H1 (cell line): ENCODE results near the gene WDR89. TPM values are rescaled to one million over a fixed set of nuclear protein-coding genes. Genes with fewer than 3 reads are reported as not detected.

ENCODE experiments used
- CHD7 ChIP-seq: fragments of 300-600 bp; sonication (generic); IDR thresholded peaks from 2 replicates; pipeline ENCODE4 v1.7.1; 2012; ENCODE audit warnings: low read length, moderate library complexity, mild to moderate bottlenecking, inconsistent platforms; ENCODE audit not compliant: insufficient replicate concordance
- CTCF ChIP-seq, 3 experiments: IDR thresholded peaks; 1 replicate in 2 of 3; 2 replicates in 1 of 3; pipeline versions ENCODE4 v1.5.1 to v1.6.1; 2011; ENCODE audit warnings: low read length in 3 of 3, mild to moderate bottlenecking in 3 of 3, inconsistent platforms in 2 of 3, low read depth in 1 of 3, moderate library complexity in 1 of 3; ENCODE audit not compliant: insufficient read depth in 1 of 3; ENCODE audit errors: control extremely low read depth in 1 of 3
- KDM4A ChIP-seq: IDR thresholded peaks from one replicate; pipeline ENCODE4 v1.7.1; 2012; ENCODE audit warnings: low read depth, mild to moderate bottlenecking, moderate library complexity, low read length, inconsistent platforms; ENCODE audit not compliant: severe bottlenecking
- NANOG ChIP-seq: IDR thresholded peaks from 2 replicates; pipeline ENCODE4 v1.6.1; 2011; ENCODE audit warnings: low read length, low read depth, mild to moderate bottlenecking, inconsistent platforms; ENCODE audit not compliant: insufficient read depth, poor library complexity, severe bottlenecking
- polyA plus RNA-seq, 7 experiments: library from polyadenylated mRNA; depleted of rRNA in 3 of 7; stranded (reverse) in 5 of 7; unstranded in 2 of 7; fragments of >200 nt in 5 of 7; fragments of 200-250 nt in 2 of 7; gene quantifications; 1 replicate in 5 of 7; 2 replicates in 1 of 7; 4 replicates in 1 of 7; pipeline versions ENCODE4 v1.2.1 to v1.2.3, GENCODE V29; 2011 to 2013; ENCODE audit warnings: missing spikeins in 2 of 7, mixed read lengths in 2 of 7
- total RNA-seq: library from RNA; stranded (reverse); fragmentation: NEBNext Ultra II Directional; extraction: Animal tissue kit (Norgen Biotek cat#: 25700); gene quantifications from 2 replicates; pipeline ENCODE4 v1.2.1, GENCODE V29; 2021

WDR89 gene
- total and polyA plus RNA-seq, 2 of the 8 experiments (the other 6 are each of a cell fraction or from before 2014, with no cell fraction given) = 8.3 to 32.9 TPM

- TF ChIP-seq CHD7 = no peak
- no peak for TF ChIP-seq KDM4A
- TF ChIP-seq NANOG = no peak
- TF ChIP-seq CTCF (IDR thresholded peaks at IDR 0.05; ENCODE audit: control extremely low read depth in 1 of 3, insufficient read depth in 1 of 3, low read depth in 1 of 3, low read length in 3 of 3) = no peak
These were observed 1.1 kb upstream of the WDR89 start (continued) for GRCh38 chr14:63642656-63643382.
